Cardiac muscle cell (in vitro differentiated cells and primary cell): Measurements from ENCODE around the gene CTBP2. TPM values are rescaled to one million over a fixed set of nuclear protein-coding genes. Genes with fewer than 3 reads are reported as not detected.

ENCODE experiments used
- DNase-seq, 2 donors: peaks; one replicate each; pipeline versions ENCODE4 v3.0.0 to v3.0.0-alpha.2; 2010 to 2017; ENCODE audit warnings: low read depth in 1 of 2, low spot score in 1 of 2
- H3K27ac ChIP-seq: fragments of 200-600 bp; sonication (generic); 2 replicates; pipeline ENCODE4 v1.5.1; 2016
- H3K27me3 ChIP-seq: fragments of 200-600 bp; sonication (generic); 2 replicates; pipeline ENCODE4 v1.6.0; 2016; ENCODE audit warnings: control low read depth
- H3K36me3 ChIP-seq: fragments of 200-600 bp; sonication (generic); 2 replicates; pipeline ENCODE4 v1.5.1; 2016; ENCODE audit warnings: control low read depth
- H3K4me1 ChIP-seq: fragments of 200-600 bp; sonication (generic); 2 replicates; pipeline ENCODE4 v1.8.1; 2017; ENCODE audit warnings: low read depth, mild to moderate bottlenecking, mixed run types
- H3K4me3 ChIP-seq: fragments of 200-600 bp; sonication (generic); 2 replicates; pipeline ENCODE4 v1.5.1; 2016; ENCODE audit warnings: mild to moderate bottlenecking
- H3K9me3 ChIP-seq: fragments of 200-600 bp; sonication (generic); 2 replicates; pipeline ENCODE4 v1.5.1; 2017; ENCODE audit warnings: low read depth, mild to moderate bottlenecking, control low read depth
- CTCF ChIP-seq: IDR thresholded peaks from 2 replicates; pipeline ENCODE4 v1.5.1; 2012; ENCODE audit warnings: low read depth, mild to moderate bottlenecking, low read length
- polyA plus RNA-seq: library from polyadenylated mRNA; unstranded; fragments of >200 nt; fragmentation: Nextera tagmentation; extraction: Ambion mirVana; gene quantifications from 2 replicates; pipeline ENCODE4 v1.2.1, GENCODE V29; 2016
- total RNA-seq: library from RNA; depleted of rRNA; stranded (reverse); fragments of >200 nt; gene quantifications from 2 replicates; pipeline ENCODE4 v1.2.3, GENCODE V29; 2016

CTBP2 gene
- total and polyA plus RNA-seq, 2 experiments from 2014 or later = 67.4 to 74.5 TPM

GRCh38 chr10:125039354-125039769 lies 121.0 kb downstream of the CTBP2 start:
- Histone ChIP-seq H3K9me3 (no peaks in the 10 kb centered on the region), H3K27me3 (no peaks in the 10 kb centered on the region), H3K4me1 (peaks cover 7% of the 10 kb centered on the region), H3K36me3 (peaks cover 4% of the 10 kb centered on the region), H3K27ac (peak overlapping the region; percentile 20), H3K4me3 (no peak overlapping the region)
- DNase-seq = no peak
- no peak for TF ChIP-seq CTCF

GRCh38 chr10:125038637-125039036 lies 121.7 kb downstream of the CTBP2 start:
- peaks cover 7% of the 10 kb centered on the region for H3K4me1 ChIP-seq
- DNase-seq = peak in 1 of 2 donors; percentile 23

GRCh38 chr10:125037145-125037877 lies 123.1 kb downstream of the CTBP2 start:
- peaks cover 7% of the 10 kb centered on the region for H3K4me1 ChIP-seq
- no peak overlapping the region for H3K27ac ChIP-seq
- no peak for TF ChIP-seq CTCF

More at GRCh38 chr10:125038637-125039036, 121.7 kb downstream of the CTBP2 start:
- Histone ChIP-seq H3K36me3 (peaks cover 4% of the 10 kb centered on the region), H3K9me3 (no peaks in the 10 kb centered on the region), H3K4me3 (no peak overlapping the region), H3K27ac (no peak overlapping the region), H3K27me3 (no peaks in the 10 kb centered on the region)
- TF ChIP-seq CTCF = peak; percentile 18

GRCh38 chr10:125035588-125036295 lies 124.6 kb downstream of the CTBP2 start:
- Histone ChIP-seq H3K36me3 (peaks cover 4% of the 10 kb centered on the region), H3K9me3 (no peaks in the 10 kb centered on the region), H3K4me1 (peaks cover 7% of the 10 kb centered on the region), H3K27ac (no peak overlapping the region), H3K4me3 (no peak overlapping the region), H3K27me3 (no peaks in the 10 kb centered on the region)
- no peak for TF ChIP-seq CTCF
- no peak for DNase-seq

More at GRCh38 chr10:125037145-125037877, 123.1 kb downstream of the CTBP2 start:
- Histone ChIP-seq H3K36me3 (peaks cover 4% of the 10 kb centered on the region), H3K27me3 (no peaks in the 10 kb centered on the region), H3K9me3 (no peaks in the 10 kb centered on the region), H3K4me3 (no peak overlapping the region)
- peak in 1 of 2 donors; percentile 84 for DNase-seq

GRCh38 chr10:125035136-125035535 lies 125.2 kb downstream of the CTBP2 start:
- Histone ChIP-seq H3K27me3 (no peaks in the 10 kb centered on the region), H3K4me3 (no peak overlapping the region), H3K36me3 (peaks cover 4% of the 10 kb centered on the region), H3K27ac (no peak overlapping the region), H3K9me3 (no peaks in the 10 kb centered on the region), H3K4me1 (peaks cover 7% of the 10 kb centered on the region)
- no peak for TF ChIP-seq CTCF
- peak in 1 of 2 donors; percentile 89 for DNase-seq
